ENCODE measurements around the gene IRS1. TPM values are rescaled to one million over a fixed set of nuclear protein-coding genes. Genes with fewer than 3 reads are reported as not detected.
"Not testable (repeated sequence)": the region's sequence is repeated elsewhere in the genome, so short reads cannot be mapped to it uniquely, and the experiment has no call there.

IRS1 gene
- total RNA-seq, 4 donors from 2014 or later: 18.4 to 40.7 (median 28.1) TPM

DNA sequence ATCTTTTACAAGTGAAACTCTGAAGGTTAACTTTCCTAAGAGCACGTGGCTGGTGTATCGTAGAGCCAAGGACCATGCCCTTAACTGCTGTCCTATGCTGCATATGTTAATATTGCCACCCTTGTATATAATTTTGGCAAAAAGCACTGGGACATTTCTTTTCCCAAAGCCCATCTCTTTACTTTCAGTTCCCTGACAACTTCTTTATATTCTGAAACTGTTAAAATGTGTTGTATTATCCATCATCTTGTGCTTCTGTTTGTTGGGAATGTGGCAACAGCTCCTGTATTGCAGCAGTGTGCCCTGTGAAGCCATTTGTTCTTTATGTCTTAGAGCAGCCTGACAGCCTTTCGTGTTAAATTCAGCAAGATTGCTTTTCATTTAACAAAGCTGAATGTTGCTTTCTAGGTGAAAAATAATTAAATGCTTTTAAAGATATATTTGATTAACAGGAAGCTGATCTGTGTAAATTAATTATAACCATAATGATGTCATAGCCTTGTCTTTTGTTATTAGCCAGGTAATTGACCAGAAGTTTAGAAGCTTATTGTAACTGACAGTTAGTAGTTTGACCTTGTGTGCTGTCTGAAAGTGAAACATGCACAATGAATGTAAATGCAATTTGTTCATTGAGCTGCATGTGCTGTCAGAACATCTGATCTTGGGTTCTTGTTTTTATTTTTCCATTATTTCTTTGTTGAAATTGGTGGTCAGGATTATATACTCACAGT lies 45.9 kb upstream of the IRS1 start:
- Histone ChIP-seq H3K4me1 (no peaks in the 10 kb centered on the region), H3K27ac (no peak overlapping the region), H3K9me3 (no peaks in the 10 kb centered on the region), H3K4me3 (no peak overlapping the region), H3K36me3 (no peaks in the 10 kb centered on the region), H3K27me3 (no peaks in the 10 kb centered on the region)
- TF ChIP-seq CTCF (IDR thresholded peaks at IDR 0.05) (no peak), POLR2AphosphoS5 (IDR thresholded peaks at IDR 0.05) (no peak), POLR2A (IDR thresholded peaks at IDR 0.05) (no peak), EP300 (IDR thresholded peaks at IDR 0.05) (no peak)
- whole genome bisulfite sequencing: 89% methylated on average over 3 of the region's 3 CpGs
- DNase-seq (ENCODE audit: low spot score in 2 of 2): no peak

GRCh38 chr2:226843001-226843400 lies 43.4 kb upstream of the IRS1 start:
- H3K4me3 ChIP-seq; H3K4me1 ChIP-seq; H3K27ac ChIP-seq; H3K27me3 ChIP-seq; H3K36me3 ChIP-seq; DNase-seq (ENCODE audit: low spot score in 2 of 2); H3K9me3 ChIP-seq: not testable (repeated sequence)
- 93% methylated on average over 1 of the region's 1 CpG for WGBS

DNA sequence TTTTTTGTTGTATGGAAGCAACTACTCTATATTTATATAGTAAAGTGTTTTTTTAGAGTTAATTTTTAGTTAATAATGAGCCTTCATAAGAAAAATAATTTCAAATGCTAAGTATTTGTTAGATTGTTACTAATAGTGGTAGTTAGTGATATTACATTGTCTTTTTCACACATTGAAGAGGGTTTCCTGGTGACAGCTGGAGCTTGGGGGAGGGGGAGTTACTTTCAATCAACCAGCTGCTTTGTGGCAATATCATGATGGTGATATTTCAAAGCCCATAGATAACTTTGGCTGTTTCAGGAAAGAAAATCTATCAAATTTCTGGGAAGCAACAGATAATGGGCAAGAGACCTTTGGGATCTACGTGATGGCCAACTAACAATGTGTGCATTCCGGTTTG lies 40.3 kb upstream of the IRS1 start:
- DNase-seq (ENCODE audit: low spot score in 2 of 2): no peak
- Histone ChIP-seq H3K4me3 (no peak overlapping the region), H3K36me3 (no peaks in the 10 kb centered on the region), H3K27me3 (no peaks in the 10 kb centered on the region), H3K9me3 (no peaks in the 10 kb centered on the region), H3K4me1 (peaks cover 23% of the 10 kb centered on the region), H3K27ac (no peak overlapping the region)
- WGBS: 98% methylated on average over 2 of the region's 2 CpGs
- TF ChIP-seq EP300 (IDR thresholded peaks at IDR 0.05): no peak
- no peak for TF ChIP-seq POLR2AphosphoS5 (IDR thresholded peaks at IDR 0.05)
- TF ChIP-seq POLR2A (IDR thresholded peaks at IDR 0.05): no peak
- no peak for TF ChIP-seq CTCF (IDR thresholded peaks at IDR 0.05)

GRCh38 chr2:226839161-226839560 lies 39.5 kb upstream of the IRS1 start:
- peaks cover 30% of the 10 kb centered on the region for H3K4me1 ChIP-seq
- DNase-seq (ENCODE audit: low spot score in 2 of 2): no peak
- H3K36me3 ChIP-seq: no peaks in the 10 kb centered on the region
- H3K27ac ChIP-seq: no peak overlapping the region
- no peaks in the 10 kb centered on the region for H3K27me3 ChIP-seq
- TF ChIP-seq POLR2AphosphoS5 (IDR thresholded peaks at IDR 0.05): no peak
- no peak for TF ChIP-seq CTCF (IDR thresholded peaks at IDR 0.05)
- no peak for TF ChIP-seq POLR2A (IDR thresholded peaks at IDR 0.05)
- TF ChIP-seq EP300 (IDR thresholded peaks at IDR 0.05): no peak
- H3K9me3 ChIP-seq: no peaks in the 10 kb centered on the region
- H3K4me3 ChIP-seq: no peak overlapping the region
- 92% methylated on average over 10 of the region's 10 CpGs for WGBS

GRCh38 chr2:226838722-226839121 lies 39.1 kb upstream of the IRS1 start:
- Histone ChIP-seq H3K27me3 (no peaks in the 10 kb centered on the region), H3K4me3 (no peak overlapping the region), H3K4me1 (peaks cover 30% of the 10 kb centered on the region), H3K36me3 (no peaks in the 10 kb centered on the region), H3K27ac (no peak overlapping the region), H3K9me3 (no peaks in the 10 kb centered on the region)
- DNase-seq (ENCODE audit: low spot score in 2 of 2): no peak
- WGBS: 77% methylated on average over 3 of the region's 3 CpGs
- no peak for TF ChIP-seq CTCF (IDR thresholded peaks at IDR 0.05)
- no peak for TF ChIP-seq POLR2AphosphoS5 (IDR thresholded peaks at IDR 0.05)
- no peak for TF ChIP-seq EP300 (IDR thresholded peaks at IDR 0.05)
- no peak for TF ChIP-seq POLR2A (IDR thresholded peaks at IDR 0.05)
